Ecto neural progenitor cell (in vitro differentiated cells): ENCODE measurements around the gene GALNT18.

ENCODE experiments used
- DNase-seq: peaks from one replicate; pipeline ENCODE4 v3.0.0-alpha.2; 2018; ENCODE audit warnings: low spot score

Gene GALNT18

DNA sequence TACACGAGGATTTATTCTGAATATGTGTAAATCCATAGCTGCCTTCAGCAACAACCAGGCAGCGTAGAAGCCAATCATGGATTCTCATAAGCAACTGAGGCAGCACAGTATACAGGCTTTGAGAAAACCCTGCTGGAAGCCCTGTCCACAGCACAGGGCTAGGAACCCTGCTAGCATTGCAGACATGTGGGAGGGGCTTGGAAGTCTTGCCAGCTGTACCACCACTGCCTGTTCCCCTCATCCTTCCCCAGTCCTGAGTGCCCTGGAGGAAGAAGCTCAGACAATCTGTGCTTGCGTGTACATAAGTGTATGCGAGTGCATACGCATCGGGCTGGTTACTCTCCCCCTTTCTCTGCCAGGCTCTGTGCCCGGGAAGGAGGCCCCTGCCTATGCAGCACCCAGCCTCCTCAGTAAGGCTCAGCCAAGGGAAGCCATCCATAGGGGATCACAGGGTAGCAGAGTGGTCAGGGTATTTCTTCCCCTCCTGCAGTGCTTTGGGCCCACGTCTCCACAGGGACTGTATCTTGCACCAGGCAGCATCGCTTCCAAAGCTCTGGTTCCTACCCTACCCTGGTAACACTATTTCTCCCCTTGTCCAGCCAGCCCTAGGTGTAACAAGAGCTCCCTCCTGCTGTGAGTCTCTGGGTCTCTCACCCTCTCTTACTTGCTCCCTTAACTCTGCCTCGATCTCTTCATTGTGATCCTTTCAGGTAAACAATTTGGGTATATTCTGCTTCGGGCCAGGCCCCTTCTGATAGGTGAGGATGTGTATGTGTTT lies 90.5 kb downstream of the GALNT18 start:
- DNase-seq = no peak

DNA sequence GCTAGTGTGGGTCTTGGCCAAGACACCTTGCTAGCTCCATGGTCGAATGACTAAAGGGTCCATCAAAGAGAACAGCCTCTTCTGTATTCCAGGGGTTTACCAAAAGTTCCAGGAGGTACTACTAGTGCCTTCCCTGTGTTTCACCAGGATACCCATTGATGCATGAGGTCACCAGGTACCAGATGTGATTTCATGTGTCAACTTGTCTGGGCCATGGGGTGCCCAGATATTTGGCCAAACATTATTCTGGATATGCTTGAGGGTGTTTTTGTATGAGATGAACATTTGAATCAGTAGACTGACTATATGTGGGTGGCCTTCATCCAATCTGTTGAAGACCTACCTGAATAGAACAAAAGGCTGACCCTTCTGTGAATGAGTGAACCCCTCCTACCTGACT lies 92.8 kb downstream of the GALNT18 start:
- DNase-seq = no peak

DNA sequence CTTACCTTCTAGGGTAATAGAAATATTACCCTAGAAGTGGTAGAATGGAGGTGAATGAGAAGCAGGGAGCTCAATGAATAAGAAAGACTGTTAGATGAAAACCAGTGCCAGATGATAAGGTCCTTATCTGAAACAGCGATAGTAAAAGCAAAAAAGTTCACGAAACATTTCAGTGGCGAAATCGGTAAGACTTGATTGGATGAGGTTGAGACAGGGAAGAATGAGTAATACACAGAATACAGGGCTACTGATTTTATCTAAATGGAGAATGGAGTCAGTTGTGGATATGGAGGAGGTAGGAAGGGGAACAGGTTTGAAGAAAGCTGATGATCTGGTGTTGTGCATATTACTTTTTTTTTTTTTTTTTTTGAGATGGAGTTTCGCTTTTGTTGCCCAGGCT lies 96.5 kb downstream of the GALNT18 start:
- DNase-seq = no peak

DNA sequence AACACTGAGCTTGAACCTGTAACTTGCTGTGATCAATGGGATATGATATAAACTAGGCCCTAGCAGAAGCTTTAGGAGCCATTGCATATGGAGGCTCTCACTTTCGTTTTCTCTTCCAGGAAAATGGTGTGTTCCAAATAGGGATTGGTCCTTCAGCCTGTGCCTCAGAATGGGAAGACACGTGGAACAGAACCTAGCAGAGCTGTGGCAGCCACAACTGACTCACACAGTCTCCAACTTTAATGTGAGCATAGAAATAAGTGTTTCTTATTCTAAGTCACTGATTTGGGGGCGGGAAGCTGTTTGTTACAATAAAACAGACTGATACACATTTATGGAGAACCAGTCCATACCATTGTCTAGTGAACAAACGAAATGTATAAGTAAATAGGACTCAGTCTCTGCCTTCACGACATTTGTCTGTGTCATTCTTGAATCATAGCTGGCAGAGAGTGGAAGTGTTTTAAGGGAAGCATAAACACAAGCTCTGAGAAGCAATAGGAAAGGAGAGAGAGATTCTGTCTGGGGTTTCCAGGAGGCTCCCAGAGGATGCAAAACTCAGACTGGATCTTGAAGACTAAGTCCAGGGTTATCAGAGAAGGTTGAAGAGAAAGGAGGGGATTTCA lies 97.3 kb downstream of the GALNT18 start:
- DNase-seq = no peak

DNA sequence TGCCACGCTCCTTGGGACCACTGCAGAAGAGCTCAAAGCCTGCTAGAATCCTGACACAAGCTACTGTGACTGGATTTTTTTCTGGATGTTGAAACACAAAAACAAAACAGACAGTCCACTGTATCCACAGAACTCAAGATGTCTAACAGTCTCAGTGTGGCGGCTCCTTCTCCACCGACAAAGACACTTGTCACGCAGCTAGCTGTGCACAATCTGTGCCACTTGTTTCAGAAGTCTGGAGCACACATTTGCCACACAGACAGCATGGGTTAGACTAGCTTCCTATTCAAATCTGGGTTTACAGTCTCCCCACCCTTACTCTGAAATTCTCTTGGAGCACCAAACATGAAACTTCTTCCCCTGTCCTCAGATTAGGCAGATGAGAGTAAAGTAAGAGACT lies 99.2 kb downstream of the GALNT18 start:
- no peak for DNase-seq

DNA sequence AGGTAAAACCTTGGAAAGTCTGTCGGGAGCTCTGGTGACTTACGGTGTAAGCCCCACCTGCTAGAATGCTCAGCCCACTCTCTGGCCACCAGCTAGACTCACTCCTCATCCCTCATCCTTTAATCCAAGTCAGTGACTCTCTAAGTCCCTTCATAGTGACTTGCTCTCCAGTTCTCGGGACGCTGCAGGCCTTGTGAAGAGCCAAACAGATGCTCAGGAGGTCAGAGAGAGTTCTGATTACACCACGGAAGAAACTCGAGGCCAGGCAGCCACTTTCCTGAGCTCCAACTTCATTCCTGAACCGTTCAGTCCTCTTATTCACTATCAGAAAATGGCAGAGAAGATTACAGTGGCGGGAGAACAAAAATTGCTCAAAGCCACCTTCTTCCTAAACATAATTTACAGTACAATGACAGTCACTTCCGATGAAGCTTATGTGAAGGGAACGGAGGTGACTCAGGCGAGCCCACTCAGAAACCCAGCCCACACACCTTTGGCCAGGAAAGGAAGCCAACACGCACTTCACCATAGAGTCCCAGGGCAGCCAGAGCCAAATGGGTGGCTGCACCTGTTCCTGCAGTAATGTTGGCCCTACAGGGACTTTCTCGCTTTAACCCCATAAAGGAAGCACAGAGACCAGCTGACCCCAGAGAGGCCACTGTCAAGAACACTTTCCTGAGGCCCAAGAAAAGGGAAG lies 100.4 kb downstream of the GALNT18 start:
- DNase-seq = no peak

DNA sequence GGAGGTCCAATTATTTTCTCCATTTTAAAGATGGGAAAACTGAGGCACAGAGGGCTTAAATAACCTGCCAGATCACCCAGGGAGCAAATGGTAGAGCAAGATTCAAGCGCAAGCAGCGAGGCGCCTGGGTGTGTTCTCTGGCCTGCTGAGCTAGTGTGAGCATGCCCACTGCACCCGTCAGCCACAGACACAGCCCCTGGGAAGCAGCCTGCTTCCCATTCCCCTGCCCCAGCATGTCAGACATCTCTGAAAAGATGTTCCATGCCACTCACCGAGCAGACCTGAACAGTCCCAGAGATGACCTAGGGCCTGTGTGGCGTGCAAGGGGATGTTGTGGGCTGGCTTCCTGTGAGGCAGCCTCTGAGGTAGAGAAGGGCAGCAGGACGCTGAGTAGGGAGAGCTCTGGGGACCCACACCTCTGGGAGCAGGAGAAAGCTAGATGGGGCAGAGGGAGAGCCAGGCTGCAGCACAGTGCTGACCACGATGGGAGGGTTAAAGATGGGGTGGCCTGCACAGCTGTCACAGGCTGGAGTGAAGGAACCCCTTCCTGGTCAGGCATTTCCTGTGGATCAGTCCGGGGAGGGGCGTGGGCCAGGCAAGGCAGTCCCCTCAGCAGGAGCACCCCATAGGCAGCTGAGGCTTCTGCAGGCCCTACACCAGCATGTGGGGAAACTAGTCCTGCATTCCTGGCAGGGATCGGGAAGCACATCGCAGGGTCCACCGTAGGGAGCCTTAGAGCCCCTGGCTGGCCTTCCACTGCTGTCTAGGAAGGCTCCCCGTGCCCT lies 101.4 kb downstream of the GALNT18 start:
- DNase-seq = no peak

DNA sequence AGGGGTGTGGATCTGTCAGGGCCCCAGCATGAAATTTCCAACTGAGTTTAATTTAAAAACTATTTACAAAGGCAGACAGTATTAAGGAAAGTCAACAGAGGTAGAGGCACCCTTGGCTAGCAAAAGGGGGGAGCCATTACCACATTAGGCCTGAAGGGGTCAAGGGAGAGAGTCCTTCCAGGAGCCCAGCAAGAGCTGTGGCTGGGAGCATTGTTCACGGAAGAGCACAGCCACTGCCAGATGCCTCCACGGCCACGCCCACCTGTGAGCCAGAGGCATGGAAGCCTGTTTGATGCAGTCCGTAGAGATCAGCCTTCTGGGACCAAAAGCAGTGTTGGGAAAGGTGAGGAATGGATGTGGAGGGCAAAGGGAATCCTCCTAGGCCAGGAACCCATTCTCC lies 102.6 kb downstream of the GALNT18 start:
- DNase-seq = no peak

DNA sequence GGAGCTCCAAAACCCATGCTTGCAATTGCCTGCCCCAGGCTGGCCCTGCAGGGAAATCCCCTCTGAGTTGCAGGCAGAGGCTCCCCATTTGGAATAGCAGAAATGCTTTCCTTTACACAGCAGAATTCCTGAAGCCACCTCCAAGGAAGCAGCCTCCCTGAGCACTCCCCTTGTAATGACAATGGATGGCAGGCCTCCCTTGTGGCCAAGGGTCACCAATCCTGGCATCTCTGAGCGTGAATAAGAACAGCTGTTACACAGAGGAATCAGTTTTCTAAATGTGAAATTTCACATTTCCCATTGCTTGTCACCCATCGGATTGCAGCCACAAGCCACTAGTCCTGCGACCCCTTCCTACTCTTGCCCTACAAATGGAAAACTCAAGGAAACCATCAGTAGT lies 107.6 kb downstream of the GALNT18 start:
- DNase-seq = no peak

DNA sequence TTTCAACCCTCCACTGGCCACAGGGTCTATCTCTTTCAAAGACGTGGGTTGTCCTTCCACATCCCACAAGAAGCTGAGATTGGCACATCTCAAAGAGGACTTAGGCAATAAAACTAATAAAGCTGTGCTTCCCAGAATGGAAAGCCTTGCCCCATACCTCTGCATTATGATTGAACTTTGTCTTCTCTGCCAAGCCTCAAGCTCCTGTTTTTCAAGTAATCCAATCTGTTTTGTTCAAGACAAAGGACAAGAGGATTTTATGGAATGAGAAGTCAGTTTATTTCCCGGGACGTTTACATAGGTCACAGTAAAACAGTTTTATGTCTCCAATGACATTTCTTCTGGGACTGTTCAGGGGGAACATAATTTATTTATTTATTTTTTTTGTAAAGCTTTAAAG lies 108.4 kb downstream of the GALNT18 start:
- DNase-seq = no peak

DNA sequence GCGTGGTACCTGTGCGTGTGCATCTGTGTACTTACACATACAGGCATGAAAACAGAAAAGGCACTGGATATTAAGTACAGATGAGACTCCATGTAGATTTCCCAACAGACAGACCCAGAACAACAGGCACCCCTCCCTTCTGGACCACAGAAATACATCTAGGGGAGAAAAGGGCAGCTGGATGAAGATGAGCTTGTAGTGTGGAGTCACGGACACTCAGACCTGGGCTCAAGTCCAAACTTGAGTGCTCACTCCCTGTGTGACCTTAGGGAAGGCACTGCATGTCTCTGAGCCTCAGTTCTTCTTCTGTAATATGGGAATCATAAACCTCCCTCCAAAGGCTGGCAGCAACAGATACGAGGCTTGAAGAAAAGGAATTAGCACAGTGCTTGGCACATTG lies 108.9 kb downstream of the GALNT18 start:
- no peak for DNase-seq

DNA sequence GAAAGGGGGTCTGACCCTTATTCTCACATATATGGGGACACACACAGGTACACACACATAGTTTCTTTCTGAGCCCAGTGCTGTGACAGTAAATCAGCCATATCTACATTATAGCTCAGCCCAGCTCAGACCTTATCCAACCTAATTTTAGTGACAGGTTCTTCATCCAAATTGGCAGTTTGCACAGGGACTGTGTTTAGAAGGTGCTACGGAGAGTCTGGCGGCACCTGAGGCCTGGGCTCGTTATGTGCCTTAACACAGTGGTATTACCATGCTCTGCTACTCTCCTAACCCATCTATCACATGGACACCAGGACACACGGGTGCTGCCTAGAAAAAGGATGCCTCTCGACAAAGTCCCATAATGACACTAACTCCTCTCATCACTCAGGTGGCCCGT lies 109.3 kb downstream of the GALNT18 start:
- DNase-seq = no peak

DNA sequence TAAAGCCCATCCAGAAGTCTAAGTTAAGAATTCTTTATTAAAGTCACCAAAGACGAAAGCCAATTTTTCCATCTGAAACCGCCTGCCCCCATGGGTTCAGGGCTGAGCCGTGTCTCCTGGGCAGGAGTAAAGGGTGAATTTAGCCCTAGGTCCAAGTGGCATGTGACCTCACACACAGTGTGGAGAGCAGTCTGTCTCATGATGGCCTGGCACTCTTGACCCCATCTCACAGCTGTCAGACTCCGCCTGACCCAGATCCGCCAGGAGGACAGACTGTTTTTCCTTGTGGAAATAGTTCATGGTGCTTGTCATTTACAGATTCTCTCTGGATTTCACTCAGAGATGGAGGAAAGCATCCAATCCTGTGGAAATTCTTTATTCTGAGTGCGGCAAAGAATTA lies 109.7 kb downstream of the GALNT18 start:
- DNase-seq = no peak

DNA sequence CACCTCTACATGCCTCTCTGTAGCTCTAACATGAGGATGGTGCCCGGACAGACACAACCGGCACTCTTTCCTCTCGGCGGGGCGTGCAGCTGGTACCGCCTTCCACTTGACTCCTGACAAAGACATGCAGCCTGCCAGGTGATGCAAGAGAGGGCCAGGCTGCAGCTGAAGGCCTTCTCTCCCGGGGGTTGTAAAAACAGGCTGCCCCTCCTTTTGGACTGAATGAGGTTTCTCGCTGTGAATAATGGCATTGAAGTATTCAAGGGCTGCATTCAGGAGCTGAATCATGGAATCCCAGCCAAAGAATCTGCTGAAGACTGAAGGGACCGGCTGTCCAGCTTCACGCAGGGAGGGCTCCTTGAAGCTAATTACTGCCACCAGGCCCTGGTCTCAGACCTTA lies 110.9 kb downstream of the GALNT18 start:
- DNase-seq = no peak

DNA sequence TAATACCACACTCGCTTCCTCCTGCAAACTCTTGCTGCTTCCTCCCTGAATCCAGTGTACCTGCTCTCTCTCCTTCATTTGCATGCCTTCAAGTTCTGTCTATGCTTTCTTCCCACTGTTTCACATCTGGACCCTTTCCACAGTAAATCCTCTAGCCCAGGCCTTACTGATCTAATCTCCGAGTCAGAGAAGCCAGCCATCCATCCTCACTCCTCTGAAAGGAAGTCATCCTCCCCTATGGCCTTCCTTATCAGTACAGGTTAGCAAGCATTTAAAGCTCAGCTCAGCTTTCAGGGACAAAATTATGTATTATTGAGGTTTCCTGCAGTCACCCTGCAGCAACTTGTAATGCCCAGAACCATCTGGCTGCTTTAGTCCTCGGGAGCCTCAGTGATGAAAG lies 116.1 kb downstream of the GALNT18 start:
- no peak for DNase-seq

DNA sequence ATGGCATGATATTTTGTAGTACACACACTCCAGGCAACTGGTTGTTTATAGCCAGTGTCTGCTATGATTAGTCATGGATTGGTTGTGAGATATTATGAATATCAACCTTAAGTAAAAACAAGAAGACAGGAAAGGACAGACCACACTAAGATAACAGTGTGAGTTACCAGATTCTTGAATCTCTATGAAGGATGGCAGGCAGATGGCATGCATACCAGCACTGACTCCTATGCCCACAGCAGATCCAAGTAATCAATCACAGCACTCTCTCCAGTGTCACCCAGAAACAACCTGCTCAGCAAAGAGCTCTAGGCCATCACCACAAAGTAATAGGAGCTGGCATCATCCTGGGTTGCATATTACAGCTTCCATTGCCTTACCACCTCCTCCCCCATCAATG lies 116.6 kb downstream of the GALNT18 start:
- DNase-seq = no peak

DNA sequence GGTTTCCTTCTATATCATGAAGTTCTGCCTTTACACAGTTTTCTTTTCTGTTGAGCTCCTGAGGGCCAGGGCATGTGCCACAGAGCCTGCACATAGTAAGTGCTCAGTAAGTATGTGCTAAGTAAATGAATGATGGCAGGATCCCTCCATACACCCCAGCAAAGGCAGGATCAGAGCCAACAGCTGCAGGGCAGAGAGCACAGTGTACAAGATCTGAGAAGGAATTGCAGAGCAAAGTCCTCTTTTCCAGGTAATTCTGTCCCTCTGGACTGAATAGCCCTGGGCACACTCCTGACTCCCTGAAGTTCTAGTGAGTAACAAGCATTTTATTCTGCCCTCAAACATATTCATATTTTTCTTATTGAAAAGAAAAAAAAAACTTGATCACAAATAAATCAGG lies 117.7 kb downstream of the GALNT18 start:
- DNase-seq = no peak

DNA sequence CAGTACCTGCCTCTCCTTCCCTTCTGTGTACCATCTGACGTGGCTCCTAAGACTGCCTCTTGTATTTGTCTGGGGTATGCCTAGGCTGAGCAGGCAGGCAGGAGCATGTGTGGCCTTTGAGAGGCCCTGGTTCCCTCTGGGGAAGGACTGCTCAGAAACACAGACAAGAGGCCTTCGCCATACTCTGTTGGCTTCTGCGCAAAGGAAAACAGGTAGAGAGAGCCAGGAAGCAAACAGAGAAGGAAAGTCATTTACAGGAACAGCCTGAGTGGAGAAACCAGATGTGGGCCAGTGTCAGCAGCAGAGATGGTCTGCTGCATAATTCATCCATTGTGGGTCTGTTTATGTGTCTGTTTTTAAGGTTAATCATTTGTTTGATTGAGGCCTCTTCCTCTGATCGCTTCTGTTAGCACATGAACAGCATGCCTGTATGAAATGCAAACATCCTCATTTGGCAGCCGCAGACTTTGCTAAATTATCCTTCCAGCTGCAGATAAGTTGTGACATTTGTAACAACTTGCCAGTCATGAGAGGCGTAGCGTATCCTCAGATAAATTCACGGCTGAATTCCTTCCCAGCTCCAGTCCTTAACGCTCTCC lies 119.4 kb downstream of the GALNT18 start:
- DNase-seq = no peak

DNA sequence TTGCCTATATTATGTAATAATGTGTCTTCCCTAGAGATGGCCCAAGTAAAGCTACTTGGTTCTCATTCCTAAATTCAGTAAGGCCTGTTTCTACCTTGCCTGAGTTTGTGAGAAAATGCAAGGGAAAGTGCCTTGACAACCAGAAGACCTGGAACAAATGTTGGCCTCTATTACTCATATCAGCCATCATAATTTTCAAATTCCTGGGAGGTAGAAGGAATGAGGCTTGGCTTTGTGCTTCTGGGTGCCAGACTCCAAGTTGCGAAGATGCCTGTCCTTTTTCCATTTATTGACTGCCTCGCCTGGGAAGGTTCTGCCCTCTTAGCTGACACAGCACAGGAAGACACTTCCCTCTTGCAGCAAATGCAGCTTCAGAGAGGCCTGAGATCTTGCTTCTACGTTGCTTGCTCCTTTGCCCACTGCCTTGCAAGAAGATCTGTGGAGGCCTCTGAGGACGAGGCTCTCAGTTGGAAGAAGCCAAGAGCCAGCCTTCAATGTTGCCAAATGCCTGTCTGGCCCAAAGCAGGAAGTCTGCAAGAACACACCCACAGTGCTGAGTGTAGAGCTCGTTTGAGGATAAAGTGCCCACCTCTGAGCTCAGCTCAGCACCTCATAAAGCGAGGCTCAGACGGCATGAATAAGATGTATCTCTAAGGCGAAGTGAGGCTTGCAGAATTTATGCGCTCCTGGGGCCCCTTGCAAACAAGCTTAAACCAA lies 120.1 kb downstream of the GALNT18 start:
- no peak for DNase-seq

DNA sequence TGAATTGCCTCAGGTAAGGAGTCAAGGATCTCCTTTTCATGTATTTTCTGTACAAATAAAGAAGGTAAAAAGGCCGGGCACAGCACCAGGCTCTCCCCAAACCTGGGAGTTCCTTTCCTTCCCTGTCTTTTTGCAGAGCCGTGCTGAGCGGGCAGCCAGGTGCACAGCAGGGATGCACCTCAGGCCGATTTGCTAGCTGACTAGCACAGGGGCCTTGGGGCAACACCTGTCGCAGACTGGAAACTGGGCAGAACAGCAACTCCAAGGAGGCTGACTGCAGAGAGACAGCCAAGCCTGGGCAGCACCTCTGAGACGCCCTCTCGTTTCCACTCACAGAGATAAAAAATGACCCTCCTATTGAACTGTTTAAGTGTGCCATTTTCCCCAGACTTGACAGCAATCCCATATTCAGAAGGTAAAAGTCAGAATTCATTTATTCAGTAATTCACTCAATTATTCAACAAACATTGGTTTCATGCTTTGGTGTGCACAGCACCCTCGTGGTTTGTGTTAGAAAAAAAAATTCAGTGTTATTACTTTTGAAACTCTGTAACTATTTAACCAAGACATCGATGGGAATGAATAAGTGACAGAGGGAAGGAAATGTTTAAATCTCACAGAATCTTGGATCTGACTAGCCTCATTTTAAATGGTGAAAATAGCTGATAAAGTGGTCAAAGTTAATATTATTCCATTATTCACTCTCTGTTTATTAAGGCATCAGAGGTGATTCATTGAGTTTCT lies 120.9 kb downstream of the GALNT18 start:
- no peak for DNase-seq

DNA sequence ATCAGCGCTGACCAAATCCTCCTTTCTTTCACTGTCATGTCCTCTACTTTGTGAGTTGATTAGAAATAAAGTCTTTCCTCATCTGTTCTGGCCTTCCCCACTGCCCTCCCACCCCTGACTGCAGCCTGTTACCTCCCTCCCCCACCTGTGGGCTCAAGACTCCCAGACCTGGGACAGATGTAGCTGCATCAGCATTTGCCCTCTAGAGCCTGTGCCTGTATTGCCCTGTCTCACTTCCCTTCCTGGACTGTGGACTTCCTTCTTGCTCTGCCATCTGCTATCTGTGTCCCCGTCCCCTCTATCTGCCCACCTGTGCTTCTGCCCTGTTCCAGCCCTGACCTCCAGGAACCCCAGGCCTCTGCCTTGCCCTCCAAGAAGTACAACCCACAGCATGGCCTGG lies 122.5 kb downstream of the GALNT18 start:
- DNase-seq = no peak
